Measurements from ENCODE around the gene FGD2.
A peak's percentile ranks its signal among the peaks of the same experiment; 100 is the strongest.

Gene FGD2

DNA sequence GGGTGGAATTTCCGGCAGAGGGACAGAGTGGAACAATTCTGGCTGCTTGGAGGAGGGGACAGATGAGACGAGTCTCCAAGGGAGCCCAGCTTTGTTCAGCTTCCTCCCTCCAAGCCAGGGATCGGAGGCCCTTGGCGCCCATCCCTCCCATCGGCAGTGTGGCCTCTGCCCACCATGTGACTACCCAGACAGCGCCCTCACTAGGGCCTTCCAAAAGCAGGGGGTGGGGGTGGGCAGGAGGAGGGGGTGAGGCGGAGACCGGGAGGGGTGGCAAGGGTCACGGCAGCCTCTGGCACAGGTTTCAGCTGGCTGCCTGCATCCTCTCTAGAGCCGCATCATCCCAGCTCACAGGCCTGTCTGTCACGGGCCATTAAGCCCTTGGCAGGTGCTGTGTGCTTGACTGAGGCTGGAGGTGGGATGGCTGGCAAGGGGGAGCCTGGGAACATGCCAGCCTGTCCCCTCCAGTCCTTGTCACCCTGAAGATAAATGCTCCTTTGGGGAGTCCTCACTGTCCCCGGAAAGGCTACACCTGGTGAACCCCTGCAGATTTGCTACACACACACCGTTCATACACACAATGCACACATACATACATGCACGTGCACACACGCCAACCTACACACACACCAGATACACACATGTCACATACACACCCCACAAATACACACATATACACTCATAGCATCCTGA, 6.2 kb upstream of the FGD2 start:
- FAIRE-seq (no peak), DNase-seq (ENCODE audit: insufficient read length) (no peak)
- TF ChIP-seq POLR2AphosphoS5 (IDR thresholded peaks at IDR 0.05; ENCODE audit: low read depth, low read length), result no peak
- no peak for TF ChIP-seq TAF1 (IDR thresholded peaks at IDR 0.05; ENCODE audit: borderline replicate concordance, low read depth, low read length)
- no peak for TF ChIP-seq POLR2A (IDR thresholded peaks at IDR 0.05; ENCODE audit: low read depth, low read length)

DNA sequence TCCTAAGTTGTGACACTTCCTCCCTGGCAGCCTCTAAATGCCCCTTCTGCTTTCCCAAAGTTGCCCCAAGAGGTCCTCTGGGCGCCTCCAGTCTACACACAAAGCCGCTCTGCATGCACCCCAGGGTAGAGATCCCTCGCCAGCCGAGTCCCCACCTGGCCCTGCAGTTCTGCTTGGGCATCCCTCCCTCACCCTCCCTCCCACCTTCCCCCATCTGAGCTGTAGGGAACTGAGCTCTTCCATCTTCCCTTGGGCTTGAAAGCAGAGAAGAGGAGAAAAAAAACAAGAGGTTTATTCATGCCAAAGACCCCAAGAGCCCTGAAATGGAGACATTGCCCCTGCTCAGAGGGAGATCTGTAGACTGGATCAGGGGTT, 5.7 kb upstream of the FGD2 start:
- FAIRE-seq, result no peak
- TF ChIP-seq POLR2AphosphoS5 (IDR thresholded peaks at IDR 0.05; ENCODE audit: low read depth, low read length), result no peak
- TF ChIP-seq POLR2A (IDR thresholded peaks at IDR 0.05; ENCODE audit: low read depth, low read length), result no peak
- TF ChIP-seq TAF1 (IDR thresholded peaks at IDR 0.05; ENCODE audit: borderline replicate concordance, low read depth, low read length), result no peak

DNA sequence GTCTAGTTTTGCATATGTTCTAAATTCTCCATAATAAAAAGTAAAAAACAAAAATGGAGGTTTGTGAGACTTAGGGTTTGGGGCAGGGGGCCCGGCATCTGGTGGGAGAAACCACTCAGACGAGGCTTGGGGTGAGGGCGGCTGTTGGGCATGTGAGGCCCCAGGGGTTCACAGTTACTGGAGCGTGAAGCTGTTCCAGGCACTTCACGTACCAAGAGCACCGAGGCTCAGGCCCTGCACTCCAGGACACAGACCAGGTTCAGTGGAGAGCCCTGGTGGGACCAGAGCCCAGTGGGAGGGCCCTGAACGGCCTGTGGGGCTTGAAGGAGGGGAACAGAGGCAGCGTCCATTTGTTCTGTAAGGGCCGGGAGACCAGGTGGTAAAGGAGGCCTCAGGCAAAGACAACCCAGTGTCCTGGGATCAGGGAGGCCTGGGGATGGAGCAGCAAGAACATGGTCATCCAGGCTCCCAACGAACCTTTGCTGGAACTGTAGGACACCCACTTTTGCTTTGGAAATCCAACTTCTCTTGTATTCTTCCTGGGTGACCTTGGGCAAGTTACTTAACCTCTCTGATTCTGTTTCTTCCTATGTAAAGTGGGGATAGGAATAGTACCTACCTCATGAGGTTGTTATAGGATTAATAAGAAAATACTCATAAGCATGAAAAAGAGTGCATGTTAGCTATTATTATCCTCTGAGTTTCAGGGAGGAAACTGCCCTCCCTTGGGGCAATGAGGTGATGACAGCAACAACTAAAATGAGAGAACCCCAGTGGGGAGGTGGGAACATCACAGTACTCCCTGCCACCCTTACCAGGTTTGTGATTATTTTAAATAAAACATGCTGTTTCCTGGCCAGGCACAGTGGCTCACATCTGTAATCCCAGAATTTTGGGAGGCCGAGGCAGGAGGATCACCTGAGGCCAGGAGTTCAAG, 1.1 kb upstream of the FGD2 start:
- peak; percentile 87 for FAIRE-seq
- no peak for TF ChIP-seq TAF1 (IDR thresholded peaks at IDR 0.05; ENCODE audit: borderline replicate concordance, low read depth, low read length)
- TF ChIP-seq POLR2AphosphoS5 (IDR thresholded peaks at IDR 0.05; ENCODE audit: low read depth, low read length), result no peak
- TF ChIP-seq POLR2A (IDR thresholded peaks at IDR 0.05; ENCODE audit: low read depth, low read length), result no peak
- no peak for DNase-seq (ENCODE audit: insufficient read length)

More for the DNA sequence above, 5.7 kb upstream of the FGD2 start:
- DNase-seq (ENCODE audit: insufficient read length), result no peak

DNA sequence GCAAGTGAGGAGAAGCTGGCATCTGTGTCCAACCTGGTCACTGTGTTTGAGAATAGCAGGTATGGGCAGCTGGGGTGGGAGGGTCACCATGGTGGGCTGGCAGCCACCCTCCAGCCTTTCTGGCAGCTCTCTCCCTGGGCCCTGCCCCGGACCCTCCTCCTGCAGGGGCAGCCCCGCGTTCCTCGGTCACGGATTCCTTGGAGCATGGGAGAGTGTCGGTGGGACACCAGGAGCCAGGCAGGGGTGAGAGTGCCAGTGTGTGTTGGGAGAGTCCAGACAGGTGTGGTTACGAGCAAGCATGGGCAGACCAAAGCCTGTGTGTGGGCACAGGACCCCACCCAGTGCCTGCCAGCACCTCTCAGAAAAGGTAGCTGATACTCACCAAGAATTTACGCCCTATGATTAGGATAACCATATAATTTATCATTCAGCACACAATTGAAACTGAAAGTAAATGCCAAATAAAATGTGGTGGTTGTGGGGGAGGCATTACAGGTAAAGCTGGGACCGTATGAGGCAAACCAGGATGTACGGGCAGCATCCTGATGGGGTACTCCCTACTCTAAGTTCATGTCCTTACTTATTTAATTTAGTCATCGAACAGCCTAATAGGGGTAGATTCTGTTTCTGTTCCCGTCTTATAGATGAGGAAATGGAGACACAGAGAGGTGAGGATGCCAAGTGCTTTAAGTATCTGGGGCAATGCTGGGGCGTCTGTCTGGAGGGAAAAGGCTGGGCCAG, 542 bp downstream of the FGD2 start:
- peak; percentile 71 for FAIRE-seq
- no peak for DNase-seq (ENCODE audit: insufficient read length)
- TF ChIP-seq TAF1 (IDR thresholded peaks at IDR 0.05; ENCODE audit: borderline replicate concordance, low read depth, low read length) (no peak), POLR2AphosphoS5 (IDR thresholded peaks at IDR 0.05; ENCODE audit: low read depth, low read length) (no peak), POLR2A (IDR thresholded peaks at IDR 0.05; ENCODE audit: low read depth, low read length) (no peak)

DNA sequence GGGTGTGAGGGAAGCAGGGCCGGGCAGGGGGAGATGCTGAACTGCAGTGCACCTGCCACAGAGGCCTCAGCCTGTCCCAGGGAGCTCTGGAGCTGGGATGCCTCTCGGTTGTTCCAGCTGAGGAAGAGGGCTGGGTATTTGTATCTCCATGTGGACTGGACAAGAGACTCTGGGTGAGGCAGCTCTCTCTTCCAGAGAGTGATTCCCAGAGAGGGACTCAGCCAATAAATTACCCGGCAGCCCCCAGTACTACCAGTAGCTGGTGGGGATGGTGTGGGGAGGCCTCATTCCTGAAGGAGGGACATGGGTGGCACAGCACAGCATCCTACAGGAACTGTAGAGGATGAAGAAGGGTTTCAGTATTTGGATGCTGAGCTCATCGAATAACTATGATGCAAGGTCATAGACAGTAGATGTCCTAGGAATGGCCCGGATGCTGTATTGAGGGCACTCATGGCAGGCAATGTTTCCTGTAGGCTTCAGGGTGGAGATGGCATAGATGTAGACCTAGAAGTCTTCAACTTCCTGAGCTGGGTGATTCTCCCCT, 1.4 kb downstream of the FGD2 start:
- TF ChIP-seq TAF1 (IDR thresholded peaks at IDR 0.05; ENCODE audit: borderline replicate concordance, low read depth, low read length), result no peak
- TF ChIP-seq POLR2AphosphoS5 (IDR thresholded peaks at IDR 0.05; ENCODE audit: low read depth, low read length), result no peak
- no peak for TF ChIP-seq POLR2A (IDR thresholded peaks at IDR 0.05; ENCODE audit: low read depth, low read length)
- DNase-seq (ENCODE audit: insufficient read length), result no peak
- no peak for FAIRE-seq

DNA sequence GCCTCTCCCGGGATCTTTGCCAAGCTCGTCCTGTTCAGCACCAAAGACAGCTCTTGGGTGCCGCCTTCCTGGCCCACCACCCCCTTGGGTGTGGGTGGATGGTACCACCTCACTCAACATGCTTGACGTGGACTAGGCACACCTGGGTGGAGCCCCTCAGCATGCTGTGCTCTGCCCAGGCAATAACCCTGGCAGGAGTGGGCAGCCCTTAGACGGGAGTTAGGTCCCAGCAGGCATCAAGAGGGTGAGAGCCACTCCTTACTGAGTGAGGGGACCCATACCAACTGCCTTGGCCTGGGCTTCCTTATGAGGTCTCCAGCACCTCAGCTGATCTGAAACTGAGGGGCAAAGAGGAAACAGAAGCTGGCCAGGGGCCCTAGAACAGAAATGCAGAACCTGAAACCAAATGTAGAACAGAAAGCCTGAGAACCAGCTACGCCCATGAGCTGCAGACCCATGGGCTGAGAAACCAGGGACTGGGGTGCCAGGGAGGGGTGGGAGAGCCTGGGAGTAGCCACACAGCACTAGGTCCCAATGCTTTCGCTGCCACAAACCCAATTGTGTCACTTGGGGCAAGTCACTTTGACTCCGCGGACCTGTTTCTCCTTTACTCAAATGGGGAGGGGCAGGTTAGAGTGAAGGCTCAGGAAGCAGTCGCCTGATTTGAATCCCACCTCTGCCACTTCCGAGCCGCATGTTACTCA, 2.0 kb downstream of the FGD2 start:
- TF ChIP-seq POLR2A (IDR thresholded peaks at IDR 0.05; ENCODE audit: low read depth, low read length) (peak; percentile 23; the same call in 1 of the 2 replicates), POLR2AphosphoS5 (IDR thresholded peaks at IDR 0.05; ENCODE audit: low read depth, low read length) (no peak)
- FAIRE-seq (peak; percentile 76), DNase-seq (ENCODE audit: insufficient read length) (peak; percentile 46)

DNA sequence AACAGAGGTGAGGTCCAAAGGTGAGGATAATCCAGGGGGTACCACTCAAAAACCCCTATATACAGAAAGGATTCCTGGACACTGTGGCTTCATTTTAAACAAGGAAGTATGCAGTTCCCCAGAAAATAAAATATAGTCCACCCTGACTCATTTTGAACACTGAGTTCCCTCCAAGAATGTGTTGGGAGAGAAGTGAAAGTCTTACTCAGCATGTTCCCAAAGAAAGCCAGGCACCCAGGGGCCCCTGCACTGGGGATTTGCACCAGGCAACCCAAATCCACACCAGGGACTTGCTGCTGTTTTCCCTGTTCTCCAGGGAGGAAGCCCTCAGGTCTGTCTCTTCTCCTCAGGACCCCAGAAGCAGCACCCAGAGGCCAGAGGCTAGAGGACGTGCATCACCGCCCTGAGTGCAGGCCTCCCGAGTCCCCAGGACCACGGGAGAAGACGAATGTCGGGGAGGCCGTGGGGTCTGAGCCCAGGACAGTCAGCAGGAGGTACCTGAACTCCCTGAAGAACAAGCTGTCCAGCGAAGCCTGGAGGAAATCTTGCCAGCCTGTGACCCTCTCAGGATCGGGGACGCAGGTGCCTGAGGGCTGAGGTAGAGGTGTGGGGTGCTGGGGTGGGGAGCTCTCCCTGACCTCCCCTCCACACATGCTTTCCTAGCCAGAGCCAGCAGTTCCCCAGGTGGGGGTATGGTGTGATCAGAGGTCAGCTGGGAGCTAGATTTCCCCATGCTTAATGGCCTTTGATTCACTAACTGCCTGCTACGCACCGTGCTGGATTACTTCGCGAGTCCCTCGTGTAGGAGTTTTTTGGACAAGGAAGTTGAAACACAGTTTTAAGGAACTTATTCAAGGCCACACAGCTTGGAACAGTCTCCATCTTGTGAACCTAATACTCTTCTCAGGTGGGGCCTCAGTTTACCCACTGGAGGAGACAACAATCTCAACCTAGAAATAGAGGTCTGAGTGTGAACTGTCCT, 3.3 kb downstream of the FGD2 start:
- no peak for TF ChIP-seq POLR2A (IDR thresholded peaks at IDR 0.05; ENCODE audit: low read depth, low read length)
- TF ChIP-seq POLR2AphosphoS5 (IDR thresholded peaks at IDR 0.05; ENCODE audit: low read depth, low read length), result no peak
- TF ChIP-seq TAF1 (IDR thresholded peaks at IDR 0.05; ENCODE audit: borderline replicate concordance, low read depth, low read length), result no peak

DNA sequence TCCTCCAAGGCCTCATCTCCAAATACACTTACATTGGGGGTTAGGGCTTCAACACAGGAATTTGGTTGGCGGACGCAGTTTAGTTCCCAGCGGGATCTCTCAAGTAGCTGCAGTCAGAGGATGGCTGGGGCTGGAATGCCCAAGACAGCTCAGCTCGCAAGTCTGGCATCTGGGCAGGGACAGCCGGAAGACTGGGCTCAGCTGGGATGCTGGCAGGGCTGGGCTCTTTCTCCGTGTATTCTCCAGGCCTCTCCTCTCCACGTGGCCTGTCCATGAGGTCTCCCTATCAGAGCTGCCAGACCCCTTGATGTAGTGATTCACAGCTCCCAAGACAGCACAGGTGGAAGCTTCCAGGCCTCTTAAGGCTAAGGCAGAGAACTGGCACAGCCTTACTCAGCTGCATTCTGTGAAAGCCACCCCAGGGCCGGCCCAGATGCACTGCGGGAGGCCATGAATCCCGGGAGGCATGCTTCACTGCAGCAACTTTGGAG, 5.0 kb downstream of the FGD2 start:
- no peak for FAIRE-seq
- no peak for DNase-seq (ENCODE audit: insufficient read length)
- TF ChIP-seq POLR2AphosphoS5 (IDR thresholded peaks at IDR 0.05; ENCODE audit: low read depth, low read length) (no peak), POLR2A (IDR thresholded peaks at IDR 0.05; ENCODE audit: low read depth, low read length) (no peak), TAF1 (IDR thresholded peaks at IDR 0.05; ENCODE audit: borderline replicate concordance, low read depth, low read length) (no peak)

More for the DNA sequence above, 3.3 kb downstream of the FGD2 start:
- FAIRE-seq, result no peak
- DNase-seq (ENCODE audit: insufficient read length), result no peak

DNA sequence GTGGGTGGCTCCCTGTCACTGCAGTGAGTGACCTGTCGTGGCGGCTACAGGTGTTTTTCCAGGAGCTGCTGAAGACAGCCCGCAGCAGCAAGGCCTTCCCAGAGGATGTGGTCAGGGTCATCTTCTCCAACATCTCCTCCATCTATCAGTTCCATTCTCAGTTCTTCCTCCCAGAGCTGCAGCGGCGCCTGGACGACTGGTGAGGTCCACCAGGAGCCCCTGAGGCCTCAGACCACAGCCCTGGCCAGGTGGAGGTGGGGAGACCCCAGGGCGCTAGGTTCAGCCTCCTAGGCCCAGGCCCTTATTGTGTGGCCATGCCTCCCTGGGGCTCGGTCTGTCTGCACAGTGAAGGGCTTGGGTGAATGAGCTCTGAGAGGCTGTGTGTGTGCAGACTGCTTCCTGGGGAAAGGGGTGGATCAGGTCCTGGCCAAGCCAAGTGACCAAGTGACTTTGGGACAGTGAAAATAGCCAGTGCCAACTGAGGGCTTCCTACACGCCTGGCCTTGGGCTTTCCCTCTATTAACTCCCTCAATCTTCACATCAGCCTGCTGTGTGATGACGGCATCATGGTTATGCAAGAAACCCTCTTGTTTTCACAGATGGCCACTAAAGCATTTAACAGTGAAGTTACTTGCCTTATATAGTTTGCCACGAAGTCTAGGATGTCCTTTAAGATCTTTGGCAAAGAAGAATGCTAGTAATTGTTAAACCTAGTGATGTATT, 6.4 kb downstream of the FGD2 start:
- TF ChIP-seq POLR2A (IDR thresholded peaks at IDR 0.05; ENCODE audit: low read depth, low read length) (no peak), POLR2AphosphoS5 (IDR thresholded peaks at IDR 0.05; ENCODE audit: low read depth, low read length) (no peak), TAF1 (IDR thresholded peaks at IDR 0.05; ENCODE audit: borderline replicate concordance, low read depth, low read length) (no peak)
- DNase-seq (ENCODE audit: insufficient read length) (no peak), FAIRE-seq (no peak)
